ENCODE results near the gene CREBBP.
"Not testable (repeated sequence)": the region's sequence is repeated elsewhere in the genome, so short reads cannot be mapped to it uniquely, and the experiment has no call there.

The CREBBP gene

DNA sequence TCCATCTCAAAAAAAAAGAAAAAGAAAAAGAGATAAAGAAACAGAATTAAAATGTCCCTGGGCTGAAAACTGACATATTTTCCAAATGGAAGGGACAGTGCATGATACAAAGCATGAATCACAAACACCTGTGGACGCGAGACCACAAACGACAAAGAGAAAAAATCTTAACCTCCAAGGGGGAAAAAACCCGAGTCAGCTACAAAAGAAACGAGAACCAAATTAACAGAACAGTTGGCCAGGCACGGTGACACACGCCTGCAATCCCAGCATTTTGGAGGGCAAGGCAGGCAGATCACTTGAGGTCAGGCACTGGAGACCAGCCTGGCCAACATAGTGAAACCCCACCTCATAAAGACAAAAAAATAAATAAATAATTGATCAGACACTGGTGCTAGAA lies 165.1 kb downstream of the CREBBP start:
- DNase-seq (ENCODE audit: low spot score), result no peak

DNA sequence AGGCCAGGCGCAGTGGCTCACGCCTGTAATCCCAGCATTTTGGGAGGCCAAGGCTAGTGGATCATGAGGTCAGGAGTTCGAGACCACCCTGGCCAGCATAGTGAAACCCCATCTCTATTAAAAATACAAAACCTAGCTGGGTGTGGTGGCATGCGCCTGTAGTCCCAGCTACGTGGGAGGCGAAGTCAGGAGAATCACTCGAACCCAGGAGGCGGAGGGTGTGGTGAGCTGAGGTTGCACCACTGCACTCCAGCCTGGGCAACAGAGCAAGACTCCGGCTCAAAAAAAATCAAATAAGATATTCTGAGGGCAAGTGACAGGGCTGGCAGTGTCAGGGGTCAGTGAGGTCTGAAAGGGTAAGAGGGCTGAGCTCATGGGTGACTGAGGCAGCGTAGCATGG lies 166.1 kb downstream of the CREBBP start:
- DNase-seq (ENCODE audit: low spot score), result not testable (repeated sequence)

DNA sequence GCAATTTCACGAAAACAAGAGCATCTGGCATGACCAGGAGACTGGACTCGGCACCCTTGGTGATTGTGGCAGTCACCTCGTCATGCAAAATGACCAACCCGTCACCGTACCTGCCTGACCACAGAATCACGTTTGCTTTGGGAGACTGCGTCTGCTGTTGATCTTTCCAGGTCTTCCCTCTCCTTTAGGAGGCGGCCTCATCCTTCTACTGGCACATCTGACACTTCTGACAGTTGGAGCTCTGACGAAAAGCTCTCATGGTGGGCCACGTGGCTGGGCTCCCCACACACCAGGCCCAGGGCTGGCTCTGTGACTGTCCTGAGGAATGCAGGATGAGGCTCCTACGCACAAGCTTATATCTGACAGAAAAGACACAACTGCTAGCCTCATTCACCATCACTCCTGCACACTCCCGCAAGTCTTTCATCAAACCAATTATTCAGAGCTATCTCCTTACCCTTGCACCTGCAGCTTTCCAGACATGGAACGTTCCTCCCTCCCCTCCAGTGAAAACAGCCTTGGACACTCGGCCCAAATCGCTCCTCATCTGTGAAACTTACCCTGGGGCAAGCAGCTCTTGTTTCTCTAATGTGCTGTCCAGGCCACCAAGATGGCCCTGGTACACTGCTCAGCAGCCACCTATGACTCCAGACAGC lies 166.8 kb downstream of the CREBBP start:
- DNase-seq (ENCODE audit: low spot score), result no peak

DNA sequence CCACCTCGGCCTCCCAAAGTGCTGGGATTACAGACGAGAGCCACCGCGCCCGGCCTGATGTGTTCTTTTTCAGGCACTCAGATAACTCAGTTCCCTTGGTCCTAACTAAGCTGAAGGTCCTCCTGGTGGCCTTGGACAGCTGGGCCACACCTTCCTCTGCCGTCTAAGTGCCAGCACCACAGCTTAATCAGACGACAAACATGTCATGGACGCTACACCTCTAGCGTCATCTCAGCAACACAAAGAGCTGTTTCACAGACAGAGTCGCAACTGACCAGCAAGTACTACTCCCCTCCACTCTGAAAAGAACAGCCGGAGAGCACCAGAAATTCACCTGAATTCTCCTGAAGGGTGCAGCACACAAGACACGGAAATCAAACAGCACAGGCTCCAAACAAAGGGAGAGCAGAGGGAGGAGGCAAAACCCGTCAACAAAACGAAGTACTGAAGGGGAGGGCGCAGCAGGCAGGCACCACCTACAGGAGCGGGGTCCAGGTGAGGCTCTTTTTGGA lies 167.6 kb downstream of the CREBBP start:
- DNase-seq (ENCODE audit: low spot score), result no peak

DNA sequence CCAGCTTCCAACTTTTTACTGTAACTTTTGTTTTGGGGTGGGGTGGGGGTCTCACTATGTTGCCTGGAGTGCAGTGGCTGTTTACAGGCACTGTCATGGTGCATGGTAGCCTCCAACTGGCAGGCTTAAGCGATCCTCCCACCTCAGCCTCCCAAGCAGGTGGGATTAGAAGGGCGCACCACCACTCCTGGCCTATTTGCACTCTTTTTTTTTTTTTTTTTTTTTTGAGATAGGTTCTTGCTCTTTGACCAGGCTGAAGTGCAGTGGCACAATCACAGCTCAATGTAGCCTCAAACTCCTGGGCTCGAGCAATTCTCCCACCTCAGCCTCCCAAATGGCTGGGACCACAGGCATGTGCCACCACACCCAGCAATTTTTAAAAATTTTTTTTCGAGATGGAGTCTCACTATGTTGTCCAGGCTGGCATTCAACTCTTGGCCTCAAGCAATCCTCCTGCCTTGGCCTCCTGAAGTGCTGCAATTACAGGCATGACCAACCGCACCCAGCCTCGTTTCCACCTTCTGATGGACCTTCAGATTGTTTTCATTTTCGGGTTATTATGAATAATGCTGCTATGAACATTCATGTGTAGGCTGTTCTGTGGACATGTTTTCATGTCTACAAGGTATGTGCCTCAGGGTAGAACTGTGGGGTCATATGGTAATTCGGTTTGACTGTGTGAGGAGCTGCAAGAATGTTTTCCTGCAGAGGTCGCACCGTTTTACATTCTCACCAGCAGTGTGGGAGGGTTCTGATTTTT lies 174.1 kb downstream of the CREBBP start:
- no peak for DNase-seq (ENCODE audit: low spot score)

DNA sequence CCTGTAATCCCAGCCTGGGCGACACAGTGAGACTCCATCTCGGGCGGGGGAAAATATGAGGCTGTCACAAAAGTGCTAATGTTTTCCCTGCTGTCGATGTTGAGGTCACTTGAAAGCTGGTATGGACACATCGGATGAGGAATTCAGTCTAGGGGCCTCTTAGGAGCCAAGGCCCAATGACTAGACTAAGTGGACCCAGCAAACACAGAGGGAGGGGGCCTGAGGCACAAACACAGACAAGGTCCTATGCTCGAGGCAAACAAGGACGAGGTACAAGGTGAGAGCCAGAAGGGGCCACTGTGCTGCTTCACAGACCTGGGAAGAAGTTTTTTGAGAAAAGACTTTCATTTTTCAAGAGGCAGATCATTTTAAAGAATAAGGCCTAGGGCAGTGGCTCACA lies 178.4 kb downstream of the CREBBP start:
- DNase-seq (ENCODE audit: low spot score), result no peak

DNA sequence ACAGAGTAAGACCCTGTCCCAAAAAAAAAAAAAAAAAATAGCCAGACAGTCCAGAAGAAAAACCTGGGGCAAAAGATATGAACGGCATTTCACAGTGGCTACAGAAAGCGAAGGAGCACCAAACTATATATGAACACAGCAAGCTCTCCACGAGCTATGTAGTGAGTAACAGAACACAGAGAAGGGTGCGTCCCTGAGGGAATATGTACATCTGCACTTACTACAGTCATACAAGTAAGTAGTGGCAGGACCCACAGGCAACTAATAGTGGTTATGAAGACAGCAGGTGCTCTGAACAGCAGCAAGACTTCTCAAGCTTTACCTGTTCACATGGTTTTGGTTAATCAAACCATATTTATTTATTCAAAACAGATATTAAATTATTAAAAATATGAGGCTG lies 179.0 kb downstream of the CREBBP start:
- DNase-seq (ENCODE audit: low spot score), result no peak

DNA sequence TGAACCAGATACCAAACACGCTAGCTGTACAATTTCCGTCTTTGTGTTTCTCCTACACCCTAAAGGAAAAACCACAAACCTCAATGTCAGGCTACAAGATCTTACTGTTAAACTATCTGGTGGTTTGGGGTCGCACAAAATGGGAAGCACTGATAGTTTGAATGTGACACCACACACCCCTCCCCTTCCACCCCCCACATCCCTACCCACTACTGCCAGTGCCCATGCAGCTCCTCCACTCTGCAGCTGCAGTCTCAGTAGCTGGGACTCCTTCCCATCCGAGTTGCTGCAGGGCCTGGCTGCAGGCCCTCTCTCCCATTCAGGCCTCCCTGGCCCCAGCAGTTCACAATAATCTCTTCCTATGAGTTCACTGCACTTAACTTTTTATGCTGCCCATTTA lies 181.6 kb downstream of the CREBBP start:
- no peak for DNase-seq (ENCODE audit: low spot score)

DNA sequence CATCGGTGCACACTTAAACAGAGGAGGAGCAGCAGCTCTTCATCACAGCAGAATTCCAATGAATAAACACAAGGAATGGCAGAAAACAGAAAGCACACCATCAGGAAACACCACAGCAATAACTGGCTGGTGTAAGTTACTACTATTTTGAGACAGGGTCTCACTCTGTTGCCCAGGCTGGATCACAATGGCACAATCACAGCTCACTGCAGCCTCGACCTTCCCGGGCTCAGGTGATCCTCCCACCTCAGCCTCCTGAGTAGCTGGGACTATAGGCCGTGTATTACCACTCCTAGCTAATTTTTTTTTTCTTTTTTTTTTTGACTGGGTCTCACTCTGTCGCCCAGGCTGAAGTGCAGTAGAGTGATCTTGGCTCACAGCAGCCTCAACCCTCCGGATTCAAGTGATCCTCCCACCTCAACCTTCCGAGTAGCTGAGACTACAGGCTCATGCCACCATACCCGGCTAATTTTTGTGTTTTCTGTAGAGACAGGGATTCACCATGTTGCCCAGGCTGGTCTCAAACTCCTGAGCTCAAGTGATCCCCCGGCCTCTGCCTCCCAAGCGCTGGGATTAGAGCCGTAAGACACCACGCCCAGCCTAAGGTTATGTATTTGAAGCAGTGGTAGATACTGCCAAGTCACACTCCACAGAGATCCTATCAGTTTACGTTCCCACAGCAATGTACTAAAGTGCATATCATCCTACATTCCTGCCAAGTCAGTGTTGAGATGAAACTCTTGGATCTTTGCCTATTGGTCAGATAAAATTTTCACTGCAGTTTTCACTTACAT lies 183.9 kb downstream of the CREBBP start:
- DNase-seq (ENCODE audit: low spot score), result no peak

DNA sequence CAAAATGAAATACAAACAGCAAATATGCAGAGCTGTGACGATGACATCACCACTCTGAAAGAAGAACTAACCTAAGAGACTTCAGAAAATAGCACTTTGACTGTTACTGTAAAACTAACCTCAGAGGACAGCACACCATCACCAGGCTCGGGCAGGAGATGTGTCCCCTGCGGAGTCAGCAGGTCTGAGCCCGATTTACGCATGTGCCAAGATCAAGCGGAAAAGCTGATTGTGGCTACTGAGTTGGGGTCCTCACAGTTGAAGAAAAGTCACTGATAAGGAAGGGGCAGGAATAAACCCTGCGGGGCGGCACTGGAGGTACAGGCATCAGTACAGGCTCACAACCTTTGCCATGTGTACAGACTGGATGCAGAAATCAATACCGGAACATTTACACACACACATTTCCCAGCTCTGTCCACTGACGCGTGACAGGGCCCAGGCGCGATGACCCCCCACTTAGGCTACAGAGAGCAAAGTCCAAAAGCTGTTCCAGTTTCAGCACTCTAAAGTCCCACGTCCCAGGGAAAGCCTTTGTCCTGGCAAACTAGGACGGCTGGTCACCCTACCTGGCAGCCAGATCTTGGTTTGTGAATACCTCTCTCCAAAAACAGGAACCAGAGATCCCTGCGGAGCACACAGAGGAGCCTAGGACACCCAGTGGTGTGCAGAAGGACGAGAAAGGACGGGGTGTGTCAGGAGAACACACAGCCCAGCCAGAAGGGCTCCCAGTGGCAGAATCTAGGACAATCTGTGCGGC lies 184.7 kb downstream of the CREBBP start:
- no peak for DNase-seq (ENCODE audit: low spot score)

DNA sequence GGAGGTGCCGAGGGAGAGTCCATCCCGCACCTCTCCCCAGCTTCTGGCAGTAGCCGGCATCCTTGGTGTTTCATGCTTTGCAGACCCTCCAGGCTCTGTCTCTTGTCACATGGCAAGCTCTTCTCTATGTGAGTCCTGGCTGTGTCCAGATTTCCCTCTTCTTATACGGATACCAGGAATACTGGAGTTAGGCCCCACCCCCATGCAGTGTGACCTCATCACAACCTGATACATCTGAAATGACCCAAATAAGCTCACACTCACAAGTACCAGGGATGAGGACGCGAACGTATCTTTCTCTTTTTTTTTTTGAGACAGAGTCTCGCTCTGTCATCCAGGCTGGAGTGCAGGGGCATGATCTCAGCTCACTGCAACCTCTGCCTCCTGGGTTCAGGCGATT lies 186.5 kb downstream of the CREBBP start:
- no peak for DNase-seq (ENCODE audit: low spot score)

DNA sequence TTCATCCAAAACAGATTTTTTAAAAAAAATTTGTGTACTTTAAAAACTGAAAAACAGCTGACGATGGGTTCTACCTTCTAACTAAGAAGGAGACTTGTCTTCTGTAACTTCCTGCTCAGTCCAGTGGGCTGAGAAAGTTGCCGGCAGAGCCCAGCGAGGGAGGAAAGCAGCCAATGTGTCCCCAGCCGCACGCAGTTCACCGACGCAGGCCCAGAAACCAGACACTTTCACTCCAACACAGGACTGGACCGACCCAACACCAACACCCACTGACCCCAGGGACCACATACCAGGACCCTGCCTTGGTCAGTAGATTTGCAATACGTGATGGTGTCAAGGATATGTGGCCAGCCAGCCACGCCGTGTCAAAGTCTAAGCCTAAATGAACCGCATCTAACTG lies 188.8 kb downstream of the CREBBP start:
- no peak for DNase-seq (ENCODE audit: low spot score)

DNA sequence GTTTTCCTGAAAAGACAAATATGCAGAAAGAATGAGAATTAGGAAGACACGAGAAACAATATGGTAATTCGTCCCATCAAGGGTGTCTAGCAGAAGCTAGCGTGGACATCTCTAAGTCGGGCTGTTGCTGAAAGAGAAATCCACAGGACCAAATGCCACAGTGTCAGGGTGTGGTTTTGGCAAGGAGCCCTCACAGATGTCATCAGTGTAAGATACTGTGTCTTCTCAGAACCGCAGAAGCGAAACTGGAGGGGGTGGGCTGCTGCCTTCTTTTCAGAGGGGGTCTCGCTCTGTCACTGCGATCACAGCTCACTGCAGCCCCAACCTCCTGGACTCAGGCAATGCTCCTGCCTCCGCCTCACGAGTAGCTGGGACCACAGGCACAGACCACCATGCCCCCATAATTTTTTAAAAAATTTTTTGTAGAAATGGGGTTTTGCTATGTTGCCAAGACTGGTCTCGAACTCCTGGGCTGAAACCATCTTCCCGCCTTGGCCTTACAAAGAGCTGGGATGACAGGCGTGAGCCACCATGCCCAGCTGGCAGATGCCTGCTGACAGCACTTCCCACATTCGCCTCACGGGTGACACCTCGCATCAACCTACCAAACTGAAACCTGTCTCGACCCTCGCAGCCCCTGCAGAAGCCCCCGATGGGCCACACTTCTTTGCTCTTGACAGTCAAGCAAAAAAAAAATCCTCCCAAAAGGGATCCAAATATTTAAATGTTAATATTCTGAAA lies 189.4 kb downstream of the CREBBP start:
- no peak for DNase-seq (ENCODE audit: low spot score)

DNA sequence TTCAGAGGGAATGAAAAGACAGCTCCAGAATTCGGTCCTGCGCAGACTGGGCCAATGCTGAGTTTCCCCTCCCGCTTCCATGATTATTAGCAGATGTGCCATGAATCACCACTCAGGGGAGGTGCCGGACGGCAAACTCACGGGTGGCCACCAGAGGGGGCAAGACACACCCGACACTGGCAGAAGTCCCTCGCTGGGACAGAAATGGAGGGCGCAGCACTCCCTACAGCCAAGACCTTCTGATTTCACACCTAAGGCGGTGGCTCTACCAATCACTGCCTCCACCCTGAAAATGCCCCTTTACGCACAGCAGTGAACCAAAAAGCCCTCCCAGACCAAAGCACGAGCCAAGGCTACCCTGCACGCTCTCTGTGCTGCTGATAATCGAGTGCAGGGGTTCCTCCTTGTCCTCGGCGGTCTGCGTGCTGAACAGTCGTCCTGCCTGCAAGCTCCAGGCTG lies 190.0 kb downstream of the CREBBP start:
- DNase-seq (ENCODE audit: low spot score), result peak; percentile 83

DNA sequence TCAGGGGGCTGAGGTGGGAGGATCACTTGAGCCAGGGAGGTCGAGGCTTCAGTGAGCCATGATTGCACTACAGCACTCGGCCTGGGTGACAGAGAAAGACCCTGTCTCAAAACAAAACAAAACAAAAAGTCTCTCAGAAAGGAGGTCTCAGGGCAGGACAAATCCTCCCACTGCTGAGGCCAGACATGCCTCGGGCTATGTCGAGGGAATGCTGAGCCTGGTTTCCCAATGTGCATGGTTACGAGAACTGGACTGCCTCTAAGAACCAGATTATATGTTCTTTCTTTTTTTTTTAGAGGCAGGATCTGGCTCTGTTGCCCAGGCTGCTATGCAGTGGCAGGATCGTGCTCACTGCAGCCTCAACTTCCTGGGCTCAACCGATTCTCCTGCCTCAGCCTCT lies 190.8 kb downstream of the CREBBP start:
- DNase-seq (ENCODE audit: low spot score), result no peak

DNA sequence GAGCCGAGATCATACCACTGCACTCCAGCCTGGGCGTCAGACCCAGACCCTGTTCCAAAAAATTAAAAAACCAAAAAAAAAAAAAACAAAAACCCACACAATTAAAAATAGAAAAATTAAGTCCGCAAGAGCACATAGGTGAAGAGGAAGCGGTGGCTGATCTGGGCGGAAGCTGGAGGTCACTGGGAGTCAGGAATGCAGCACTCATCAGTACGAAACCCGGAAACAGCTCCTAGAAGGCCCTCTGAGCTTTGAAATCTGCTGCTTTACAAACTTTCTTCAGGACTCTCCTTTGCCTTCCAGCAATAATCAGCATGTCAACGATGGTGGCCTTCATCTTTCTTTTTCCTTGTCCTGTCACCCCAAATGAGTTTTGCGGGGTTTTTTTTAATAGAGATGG lies 192.7 kb downstream of the CREBBP start:
- DNase-seq (ENCODE audit: low spot score), result no peak

DNA sequence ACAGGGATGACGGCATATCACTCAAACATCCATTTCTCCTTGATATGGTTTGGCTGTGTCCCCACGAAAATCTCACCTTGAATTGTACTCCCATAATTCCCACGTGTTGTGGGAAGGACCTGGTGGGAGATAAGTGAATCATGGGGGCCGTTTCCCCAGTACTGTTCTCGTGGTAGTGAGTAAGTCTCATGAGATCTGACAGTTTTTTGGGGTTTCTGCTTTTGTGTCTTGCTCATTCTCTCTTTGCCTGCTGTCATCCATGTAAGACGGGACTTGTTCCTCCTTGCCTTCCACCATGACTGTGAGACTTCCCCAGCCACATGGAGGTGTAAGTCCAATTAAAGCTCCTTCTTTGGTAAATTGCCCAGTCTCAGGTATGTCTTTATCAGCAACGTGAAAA lies 193.5 kb downstream of the CREBBP start:
- no peak for DNase-seq (ENCODE audit: low spot score)

DNA sequence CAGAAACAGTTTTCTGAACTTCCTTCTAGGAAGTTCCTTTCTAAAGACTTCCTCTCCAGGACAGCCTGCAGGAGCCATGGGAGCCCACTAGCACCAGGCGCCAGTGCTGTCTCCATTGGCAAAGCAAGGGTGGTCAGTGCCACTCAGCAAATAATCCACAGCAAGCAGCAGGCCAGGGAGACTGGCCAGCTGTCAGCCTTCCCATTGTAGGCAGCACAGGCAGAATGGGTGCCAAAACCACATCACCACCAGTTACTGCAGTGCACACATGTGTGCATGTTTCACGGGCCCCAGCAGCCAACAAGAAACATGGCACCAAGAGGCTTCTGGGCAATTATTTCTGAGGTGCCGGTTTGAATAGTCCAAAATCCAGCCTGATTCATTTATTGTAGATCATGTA lies 199.3 kb downstream of the CREBBP start:
- DNase-seq (ENCODE audit: low spot score), result no peak

DNA sequence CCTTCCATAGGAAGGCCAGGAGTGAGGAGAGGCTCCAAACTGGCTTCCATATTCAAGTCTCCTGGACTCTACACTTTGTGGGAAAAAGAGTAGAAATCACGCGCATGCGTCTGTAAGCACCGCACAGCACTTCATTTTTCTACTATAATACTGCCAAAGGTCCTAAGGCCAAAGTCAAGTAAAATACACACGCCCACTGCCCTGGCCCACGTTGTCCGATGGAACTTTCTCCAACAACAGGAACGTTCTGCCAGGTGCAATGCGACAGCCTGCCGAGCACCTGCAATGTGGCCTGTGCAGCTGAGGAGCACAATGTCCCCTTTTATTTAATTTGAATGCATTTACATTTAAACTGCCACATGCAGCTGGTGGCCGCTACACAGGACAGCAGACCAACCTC lies 202.5 kb downstream of the CREBBP start:
- DNase-seq (ENCODE audit: low spot score), result no peak

DNA sequence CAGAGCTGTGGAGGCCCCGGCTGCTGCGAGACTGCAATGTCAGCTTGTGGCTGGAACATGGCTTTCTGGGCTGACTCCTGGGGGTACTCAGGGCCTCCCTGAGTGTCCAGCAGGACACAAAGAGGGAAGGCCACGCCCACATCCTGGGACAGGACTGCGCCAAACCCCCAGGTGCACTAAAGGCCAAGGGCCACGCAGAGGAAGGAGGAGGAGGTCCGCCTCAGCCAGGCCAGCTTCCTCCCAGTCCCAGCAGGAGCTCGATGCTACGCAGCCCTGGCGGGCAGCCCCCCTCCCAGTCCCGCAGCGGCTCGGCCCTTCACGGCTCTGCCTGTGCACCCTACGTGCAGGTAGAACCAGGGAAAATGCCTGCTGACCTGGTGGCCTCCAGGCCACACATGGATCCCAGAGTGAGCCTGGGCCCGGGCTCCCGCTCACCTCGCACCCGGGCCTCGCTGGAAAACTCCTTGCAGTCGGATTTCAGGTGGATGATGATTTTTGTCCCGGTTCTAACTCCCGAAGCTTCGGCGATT lies 204.8 kb downstream of the CREBBP start:
- DNase-seq (ENCODE audit: low spot score), result no peak

Measured in SK-N-DZ (cell line).